ENCODE measurements around the gene NTHL1.

DNA sequence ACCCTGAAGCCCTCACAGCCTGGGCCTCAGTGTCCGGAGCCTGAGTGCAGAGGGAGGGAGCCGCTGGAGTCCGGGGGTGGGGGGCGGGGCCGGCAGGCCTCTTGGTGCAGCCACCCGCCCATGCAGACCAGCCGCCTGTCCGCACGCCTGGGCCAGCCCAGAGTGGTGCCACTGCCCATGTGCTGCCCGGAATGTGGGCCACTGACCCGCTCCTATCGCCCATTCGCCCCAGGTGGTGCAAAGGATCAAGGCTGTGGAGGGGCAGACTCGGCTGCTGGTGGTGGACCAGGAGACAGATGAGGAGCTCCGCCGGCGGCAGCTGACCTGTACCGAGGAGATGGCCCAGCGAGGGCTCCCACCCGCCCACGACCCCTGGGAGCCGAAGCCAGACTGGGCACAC, 18.3 kb downstream of the NTHL1 start:
- TF ChIP-seq, protein P1, sequence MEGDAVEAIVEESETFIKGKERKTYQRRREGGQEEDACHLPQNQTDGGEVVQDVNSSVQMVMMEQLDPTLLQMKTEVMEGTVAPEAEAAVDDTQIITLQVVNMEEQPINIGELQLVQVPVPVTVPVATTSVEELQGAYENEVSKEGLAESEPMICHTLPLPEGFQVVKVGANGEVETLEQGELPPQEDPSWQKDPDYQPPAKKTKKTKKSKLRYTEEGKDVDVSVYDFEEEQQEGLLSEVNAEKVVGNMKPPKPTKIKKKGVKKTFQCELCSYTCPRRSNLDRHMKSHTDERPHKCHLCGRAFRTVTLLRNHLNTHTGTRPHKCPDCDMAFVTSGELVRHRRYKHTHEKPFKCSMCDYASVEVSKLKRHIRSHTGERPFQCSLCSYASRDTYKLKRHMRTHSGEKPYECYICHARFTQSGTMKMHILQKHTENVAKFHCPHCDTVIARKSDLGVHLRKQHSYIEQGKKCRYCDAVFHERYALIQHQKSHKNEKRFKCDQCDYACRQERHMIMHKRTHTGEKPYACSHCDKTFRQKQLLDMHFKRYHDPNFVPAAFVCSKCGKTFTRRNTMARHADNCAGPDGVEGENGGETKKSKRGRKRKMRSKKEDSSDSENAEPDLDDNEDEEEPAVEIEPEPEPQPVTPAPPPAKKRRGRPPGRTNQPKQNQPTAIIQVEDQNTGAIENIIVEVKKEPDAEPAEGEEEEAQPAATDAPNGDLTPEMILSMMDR (IDR thresholded peaks at IDR 0.05; ENCODE audit: control extremely low read depth in 1 of 3, insufficient read depth in 1 of 3, low read depth in 1 of 3, low read length in 3 of 3), result no peak
- TF ChIP-seq KDM5A (IDR thresholded peaks at IDR 0.05; ENCODE audit: low read length) (no peak), EGR1 (IDR thresholded peaks at IDR 0.05; ENCODE audit: borderline replicate concordance, low read depth, low read length) (no peak), RAD21 (IDR thresholded peaks at IDR 0.05 in 1 of 2, conservative IDR thresholded peaks at IDR 0.05 in 1 of 2; ENCODE audit: low read depth in 2 of 2, low read length in 2 of 2) (no peak), EP300 (IDR thresholded peaks at IDR 0.05; ENCODE audit: borderline replicate concordance in 1 of 2, low read depth in 2 of 2, low read length in 2 of 2) (no peak)
- TF ChIP-seq, protein P2, sequence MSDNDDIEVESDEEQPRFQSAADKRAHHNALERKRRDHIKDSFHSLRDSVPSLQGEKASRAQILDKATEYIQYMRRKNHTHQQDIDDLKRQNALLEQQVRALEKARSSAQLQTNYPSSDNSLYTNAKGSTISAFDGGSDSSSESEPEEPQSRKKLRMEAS (IDR thresholded peaks at IDR 0.05), result no peak

Data from H1 (cell line).